NCI-H1417 (cell line): ENCODE results near the gene MAST1.
"Not testable (repeated sequence)": the region's sequence is repeated elsewhere in the genome, so short reads cannot be mapped to it uniquely, and the experiment has no call there.

Experiments
- DNase-seq, 3 experiments: peaks; one replicate each; lab custom pipeline; 2025; lab: John Stamatoyannopoulos, UW

The MAST1 gene

GRCh38 chr19:12840091-12841079 is 2.1 kb downstream of the MAST1 start:
- peak; percentile 79 to 96 (median 86) for DNase-seq

- DNase-seq, result peak; percentile 84 to 99 (median 98)
These were observed 2.8 kb downstream of the MAST1 start for GRCh38 chr19:12841094-12841493.

- DNase-seq, result no peak
These were observed 4.2 kb downstream of the MAST1 start for GRCh38 chr19:12842511-12842910.

GRCh38 chr19:12843328-12843727 is 5.0 kb downstream of the MAST1 start:
- no peak for DNase-seq

GRCh38 chr19:12843999-12844732 is 5.9 kb downstream of the MAST1 start:
- no peak for DNase-seq

GRCh38 chr19:12846613-12847012 is 8.3 kb downstream of the MAST1 start:
- not testable (repeated sequence) for DNase-seq

GRCh38 chr19:12847159-12848139 is 9.1 kb downstream of the MAST1 start:
- DNase-seq, result peak; percentile 59 to 77 (median 62)

GRCh38 chr19:12856653-12857052 is 18.3 kb downstream of the MAST1 start:
- no peak for DNase-seq

GRCh38 chr19:12858041-12858928 is 20.0 kb downstream of the MAST1 start:
- DNase-seq, result no peak

- DNase-seq, result no peak
These were observed 21.2 kb downstream of the MAST1 start for GRCh38 chr19:12859546-12859945.

- no peak for DNase-seq
These were observed 25.8 kb downstream of the MAST1 start for GRCh38 chr19:12864143-12864542.

GRCh38 chr19:12864721-12865715 is 26.7 kb downstream of the MAST1 start:
- DNase-seq, result no peak

GRCh38 chr19:12865746-12866415 is 27.6 kb downstream of the MAST1 start:
- no peak for DNase-seq

- DNase-seq, result no peak
These were observed 28.3 kb downstream of the MAST1 start for GRCh38 chr19:12866416-12867119.

GRCh38 chr19:12867120-12868099 is 29.1 kb downstream of the MAST1 start:
- peak in 1 of 3 experiments; percentile 67 for DNase-seq

- peak in 1 of 3 experiments; percentile 12 for DNase-seq
These were observed 30.3 kb downstream of the MAST1 start for GRCh38 chr19:12868540-12869112.
